MM.1S (cell line): ENCODE data around the gene SCAP.

Experiments used
- DNase-seq: peaks from one replicate; pipeline ENCODE4 v3.0.0-alpha.2; 2015
- H2AFZ ChIP-seq: fragments of 300-600 bp; sonication (generic); 2 replicates; pipeline ENCODE4 v1.6.0; 2016; ENCODE audit warnings: antibody characterized with exemption, low read length
- H3F3A ChIP-seq: fragments of 300-600 bp; sonication (generic); 2 replicates; pipeline ENCODE4 v1.6.1; 2016; ENCODE audit warnings: mild to moderate bottlenecking, antibody characterized with exemption, low read length, moderate library complexity, mixed read lengths; ENCODE audit not compliant: insufficient read depth
- H3K27ac ChIP-seq: fragments of 300-600 bp; sonication (generic); 2 replicates; pipeline ENCODE4 v1.5.1; 2016; ENCODE audit warnings: mild to moderate bottlenecking, low read length
- H3K27me3 ChIP-seq: fragments of 300-600 bp; sonication (generic); replicated peaks from 2 replicates; pipeline ENCODE4 v1.6.0; 2016; ENCODE audit warnings: low read length; ENCODE audit not compliant: insufficient read depth
- H3K36me3 ChIP-seq: fragments of 300-600 bp; sonication (generic); replicated peaks from 2 replicates; pipeline ENCODE4 v1.6.1; 2016; ENCODE audit warnings: mild to moderate bottlenecking, low read length, mixed read lengths; ENCODE audit not compliant: insufficient read depth
- H3K4me1 ChIP-seq: fragments of 300-600 bp; sonication (generic); 2 replicates; pipeline ENCODE4 v1.6.1; 2016; ENCODE audit warnings: low read length, mixed read lengths
- H3K4me2 ChIP-seq: fragments of 300-600 bp; sonication (generic); 2 replicates; pipeline ENCODE4 v1.6.0; 2016; ENCODE audit warnings: low read depth, low read length
- H3K4me3 ChIP-seq: fragments of 300-600 bp; sonication (generic); 2 replicates; pipeline ENCODE4 v1.5.1; 2016; ENCODE audit warnings: low read length, mixed read lengths
- H3K79me2 ChIP-seq: fragments of 300-600 bp; sonication (generic); 2 replicates; pipeline ENCODE4 v1.6.1; 2016; ENCODE audit warnings: mixed run types, low read length, mixed read lengths
- H3K9ac ChIP-seq: fragments of 300-600 bp; sonication (generic); 2 replicates; pipeline ENCODE4 v1.6.1; 2016; ENCODE audit warnings: low read length, mixed read lengths
- H3K9me2 ChIP-seq: fragments of 300-600 bp; sonication (generic); replicated peaks from 2 replicates; pipeline ENCODE4 v1.6.1; 2016; ENCODE audit warnings: mild to moderate bottlenecking, low read length, mixed read lengths; ENCODE audit not compliant: insufficient read depth
- H3K9me3 ChIP-seq: fragments of 300-600 bp; sonication (generic); replicated peaks from 2 replicates; pipeline ENCODE4 v1.6.1; 2016; ENCODE audit warnings: mild to moderate bottlenecking, low read length, mixed read lengths; ENCODE audit not compliant: insufficient read depth
- H4K20me1 ChIP-seq: fragments of 300-600 bp; sonication (generic); 2 replicates; pipeline ENCODE4 v1.6.1; 2016; ENCODE audit warnings: mild to moderate bottlenecking, low read length, moderate library complexity, mixed read lengths; ENCODE audit not compliant: insufficient read depth
- EZH2 ChIP-seq: fragments of 300-600 bp; sonication (generic); optimal IDR thresholded peaks from 2 replicates; pipeline ENCODE3; 2017; ENCODE audit warnings: low read depth, mild to moderate bottlenecking, antibody characterized with exemption, low read length, mixed read lengths
- EZH2phosphoT487 ChIP-seq: fragments of 300-600 bp; sonication (generic); IDR thresholded peaks from 2 replicates; pipeline ENCODE4 v1.6.1; 2018; ENCODE audit warnings: antibody characterized with exemption, low read length
- TF ChIP-seq, protein P1 (sequence below): fragments of 300-600 bp; sonication (generic); IDR thresholded peaks from 2 replicates; pipeline ENCODE4 v1.5.1; 2016; ENCODE audit warnings: antibody characterized with exemption, low read length, mixed read lengths

Gene SCAP

DNA sequence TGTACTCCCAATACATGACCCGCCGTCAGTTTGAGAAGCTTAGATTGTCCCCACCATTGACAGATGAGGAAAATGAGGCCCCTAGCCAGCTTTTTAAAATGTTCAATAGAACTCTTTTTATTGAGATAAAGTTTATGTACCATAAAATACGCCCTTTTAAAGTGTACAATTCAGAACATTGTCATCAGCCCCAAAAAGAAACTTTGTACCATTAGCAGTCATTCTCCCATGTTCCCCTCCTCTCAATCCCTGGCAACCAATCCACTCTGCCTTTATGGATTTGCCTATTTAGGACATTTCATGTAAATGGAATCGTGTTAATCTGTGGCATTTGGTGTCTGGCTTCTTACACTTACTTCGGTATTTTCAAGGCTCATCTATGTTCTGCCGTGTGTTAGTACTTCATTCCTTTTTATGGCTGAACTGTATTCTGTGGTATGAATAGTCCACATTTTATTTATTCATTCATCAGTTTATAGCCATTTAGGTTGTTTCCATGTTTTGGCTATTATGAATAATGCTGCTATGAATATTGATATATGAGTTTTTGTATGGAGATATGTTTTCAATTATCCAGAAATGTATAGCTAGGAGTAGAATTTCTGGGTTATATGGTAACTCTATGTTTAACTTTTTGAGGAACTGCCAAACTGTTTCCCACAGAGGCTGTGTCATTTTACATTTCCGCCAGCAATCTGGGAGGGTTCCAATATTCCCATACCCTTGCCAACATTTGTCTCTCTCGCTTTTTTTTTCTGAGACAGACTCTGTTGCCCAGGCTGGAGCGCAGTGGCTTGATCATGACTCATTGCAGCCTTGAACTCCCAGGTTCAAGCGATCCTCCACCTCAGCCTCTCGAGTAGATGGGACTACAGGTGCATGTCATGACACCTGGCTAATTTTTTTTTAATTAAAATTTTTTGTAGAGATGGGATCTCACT, 110.3 kb downstream of the SCAP start:
- Histone ChIP-seq H3K4me3 (no peak overlapping the region), H3K4me2 (no peak overlapping the region), H3F3A (no peaks in the 10 kb centered on the region), H3K27ac (no peak overlapping the region), H3K36me3 (no peaks in the 10 kb centered on the region), H3K9ac (no peak overlapping the region), H3K9me3 (no peaks in the 10 kb centered on the region), H4K20me1 (no peaks in the 10 kb centered on the region), H2AFZ (no peak overlapping the region), H3K27me3 (no peaks in the 10 kb centered on the region), H3K4me1 (no peaks in the 10 kb centered on the region), H3K9me2 (no peaks in the 10 kb centered on the region), H3K79me2 (no peaks in the 10 kb centered on the region)
- no peak for DNase-seq
- TF ChIP-seq EZH2 (no peak), EZH2phosphoT487 (no peak)
- TF ChIP-seq, protein P1, sequence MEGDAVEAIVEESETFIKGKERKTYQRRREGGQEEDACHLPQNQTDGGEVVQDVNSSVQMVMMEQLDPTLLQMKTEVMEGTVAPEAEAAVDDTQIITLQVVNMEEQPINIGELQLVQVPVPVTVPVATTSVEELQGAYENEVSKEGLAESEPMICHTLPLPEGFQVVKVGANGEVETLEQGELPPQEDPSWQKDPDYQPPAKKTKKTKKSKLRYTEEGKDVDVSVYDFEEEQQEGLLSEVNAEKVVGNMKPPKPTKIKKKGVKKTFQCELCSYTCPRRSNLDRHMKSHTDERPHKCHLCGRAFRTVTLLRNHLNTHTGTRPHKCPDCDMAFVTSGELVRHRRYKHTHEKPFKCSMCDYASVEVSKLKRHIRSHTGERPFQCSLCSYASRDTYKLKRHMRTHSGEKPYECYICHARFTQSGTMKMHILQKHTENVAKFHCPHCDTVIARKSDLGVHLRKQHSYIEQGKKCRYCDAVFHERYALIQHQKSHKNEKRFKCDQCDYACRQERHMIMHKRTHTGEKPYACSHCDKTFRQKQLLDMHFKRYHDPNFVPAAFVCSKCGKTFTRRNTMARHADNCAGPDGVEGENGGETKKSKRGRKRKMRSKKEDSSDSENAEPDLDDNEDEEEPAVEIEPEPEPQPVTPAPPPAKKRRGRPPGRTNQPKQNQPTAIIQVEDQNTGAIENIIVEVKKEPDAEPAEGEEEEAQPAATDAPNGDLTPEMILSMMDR: no peak
